ENCODE data around the gene SSX2IP.

GRCh38 chr1:84735483-84735882 is 45.2 kb upstream of the SSX2IP start:
- TF ChIP-seq EZH2 (IDR thresholded peaks at IDR 0.05; ENCODE audit: low read length, missing control alignments) (no peak), CTCF (conservative IDR thresholded peaks at IDR 0.05 in 1 of 2, IDR thresholded peaks at IDR 0.05 in 1 of 2; ENCODE audit: low read depth in 1 of 2, low read length in 2 of 2) (no peak)

All from fibroblast of lung (primary cell).